ENCODE results near the gene FAM221B. TPM values are rescaled to one million over a fixed set of nuclear protein-coding genes. Genes with fewer than 3 reads are reported as not detected.

FAM221B gene
- total and polyA plus RNA-seq, 9 donors = not detected

GRCh38 chr9:35778496-35778895 lies 50.0 kb downstream of the FAM221B start:
- no peak for DNase-seq
- 85 to 89% (median 87%) methylated on average over 3 of the region's 3 CpGs for WGBS, 3 donors
- TF ChIP-seq CTCF (IDR thresholded peaks at IDR 0.05) (no peak), POLR2A (IDR thresholded peaks at IDR 0.05) (no peak), EP300 (IDR thresholded peaks at IDR 0.05) (no peak)
- H3K9me3 ChIP-seq = no peaks in the 10 kb centered on the region
- no peak overlapping the region for H3K4me3 ChIP-seq
- no peak overlapping the region for H3K27ac ChIP-seq
- intact Hi-C loops (cut with DNase I) = no loop called here
- H3K36me3 ChIP-seq = no peaks in the 10 kb centered on the region
- H3K27me3 ChIP-seq = no peaks in the 10 kb centered on the region
- no peaks in the 10 kb centered on the region for H3K4me1 ChIP-seq (ENCODE audit: insufficient read depth)

- TF ChIP-seq POLR2A (IDR thresholded peaks at IDR 0.05) (no peak), CTCF (IDR thresholded peaks at IDR 0.05) (no peak), EP300 (IDR thresholded peaks at IDR 0.05) (no peak)
- Histone ChIP-seq H3K27me3 (no peaks in the 10 kb centered on the region), H3K36me3 (no peaks in the 10 kb centered on the region), H3K9me3 (no peaks in the 10 kb centered on the region), H3K27ac (no peak overlapping the region), H3K4me1 (ENCODE audit: insufficient read depth) (no peaks in the 10 kb centered on the region), H3K4me3 (no peak overlapping the region)
- intact Hi-C loops (cut with DNase I) = no loop called here
- WGBS, 3 donors = 81 to 88% (median 86%) methylated on average over 4 of the region's 4 CpGs
- DNase-seq = no peak
These were observed 52.5 kb downstream of the FAM221B start for GRCh38 chr9:35776018-35776417.

- no peak for TF ChIP-seq POLR2A (IDR thresholded peaks at IDR 0.05)
- no peak for TF ChIP-seq EP300 (IDR thresholded peaks at IDR 0.05)
- TF ChIP-seq CTCF (IDR thresholded peaks at IDR 0.05) = no peak
- Histone ChIP-seq H3K9me3 (no peaks in the 10 kb centered on the region), H3K4me1 (ENCODE audit: insufficient read depth) (peaks cover 1% of the 10 kb centered on the region), H3K36me3 (no peaks in the 10 kb centered on the region), H3K27ac (no peak overlapping the region), H3K27me3 (no peaks in the 10 kb centered on the region), H3K4me3 (no peak overlapping the region)
- no peak for DNase-seq
- 57 to 67% (median 60%) methylated on average over 7 of the region's 7 CpGs for WGBS, 3 donors
- intact Hi-C loops (cut with DNase I) = no loop called here
These were observed 53.5 kb downstream of the FAM221B start for GRCh38 chr9:35774907-35775635.

- no peak for DNase-seq
- H3K9me3 ChIP-seq = no peaks in the 10 kb centered on the region
- H3K36me3 ChIP-seq = no peaks in the 10 kb centered on the region
- 86 to 90% (median 88%) methylated on average over 3 of the region's 3 CpGs for WGBS, 3 donors
- intact Hi-C loops (cut with DNase I) = no loop called here
- peaks cover 1% of the 10 kb centered on the region for H3K4me1 ChIP-seq (ENCODE audit: insufficient read depth)
- H3K27ac ChIP-seq = no peak overlapping the region
- no peaks in the 10 kb centered on the region for H3K27me3 ChIP-seq
- no peak overlapping the region for H3K4me3 ChIP-seq
- TF ChIP-seq EP300 (IDR thresholded peaks at IDR 0.05) (no peak), CTCF (IDR thresholded peaks at IDR 0.05) (no peak), POLR2A (IDR thresholded peaks at IDR 0.05) (no peak)
These were observed 56.6 kb downstream of the FAM221B start for GRCh38 chr9:35771943-35772342.
